HG03571 (cell line): ENCODE results near the gene ARID1B.

ENCODE experiments used
- ATAC-seq: cut with Tn5 transposase; IDR thresholded peaks from one replicate; pipeline ENCODE4 v1.9.1; 2021; ENCODE audit not compliant: unreplicated experiment

The ARID1B gene

GRCh38 chr6:157249826-157250225 is 472.6 kb downstream of the ARID1B start:
- ATAC-seq: no peak

- ATAC-seq: no peak
Measured at GRCh38 chr6:157251586-157252247, 474.5 kb downstream of the ARID1B start.

DNA sequence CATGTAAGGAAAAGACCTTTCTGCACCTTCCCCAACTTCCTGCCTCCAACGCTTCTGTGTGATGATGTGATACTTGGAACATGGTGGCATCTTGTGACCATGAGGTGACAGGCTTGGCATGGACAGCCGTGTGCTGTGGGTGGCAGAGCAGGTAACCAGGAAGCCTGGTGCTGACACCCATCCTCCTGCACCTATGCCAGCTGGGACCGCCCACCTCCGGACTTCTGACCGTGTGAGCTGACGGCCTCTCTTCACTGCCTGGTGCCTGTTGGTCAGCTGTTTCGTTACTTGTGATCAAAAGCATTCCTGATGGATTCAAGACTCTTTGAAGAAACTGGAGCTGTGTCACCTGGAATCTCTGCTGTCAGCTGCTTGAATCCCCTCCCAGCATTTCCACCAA is 475.8 kb downstream of the ARID1B start:
- no peak for ATAC-seq

DNA sequence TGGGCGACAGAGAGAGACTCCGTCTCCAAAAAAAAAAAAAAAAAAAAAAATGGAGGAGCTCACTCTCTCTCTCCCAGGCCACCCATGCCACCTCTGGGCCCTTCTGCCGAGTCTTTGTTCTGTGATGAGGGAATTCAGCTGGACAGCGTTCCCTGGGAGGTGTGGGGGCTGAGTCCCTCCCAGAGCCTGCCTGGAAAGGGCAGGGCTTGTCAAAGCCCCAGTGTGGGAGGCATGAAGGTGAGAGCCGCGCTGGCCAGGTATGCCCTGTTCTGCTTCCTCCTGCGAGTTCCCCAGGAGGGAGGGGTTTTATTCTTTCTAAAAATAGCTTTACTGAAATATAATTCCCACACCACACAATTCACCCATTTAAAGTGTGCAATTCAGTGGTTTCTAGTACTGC is 476.5 kb downstream of the ARID1B start:
- ATAC-seq: no peak

DNA sequence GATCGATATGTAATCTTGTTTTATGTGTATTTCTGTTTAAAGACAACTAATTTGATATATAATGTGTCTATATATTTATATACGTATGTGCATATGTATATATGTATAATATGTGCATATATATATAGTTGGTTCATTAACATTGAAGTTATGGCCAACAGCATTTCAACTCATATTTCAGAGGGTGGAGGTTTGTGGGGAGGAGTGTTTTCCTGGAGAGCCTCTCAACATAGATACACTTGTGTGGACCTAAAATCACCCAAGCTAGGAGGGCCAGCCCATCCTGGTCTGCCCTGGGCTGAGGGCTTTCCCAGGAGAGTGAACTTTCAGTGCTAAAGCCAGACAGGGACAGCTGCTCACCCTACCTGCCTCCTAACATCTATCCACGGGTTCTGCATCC is 477.4 kb downstream of the ARID1B start:
- no peak for ATAC-seq

- no peak for ATAC-seq
Measured at GRCh38 chr6:157255079-157255478, 477.9 kb downstream of the ARID1B start.

DNA sequence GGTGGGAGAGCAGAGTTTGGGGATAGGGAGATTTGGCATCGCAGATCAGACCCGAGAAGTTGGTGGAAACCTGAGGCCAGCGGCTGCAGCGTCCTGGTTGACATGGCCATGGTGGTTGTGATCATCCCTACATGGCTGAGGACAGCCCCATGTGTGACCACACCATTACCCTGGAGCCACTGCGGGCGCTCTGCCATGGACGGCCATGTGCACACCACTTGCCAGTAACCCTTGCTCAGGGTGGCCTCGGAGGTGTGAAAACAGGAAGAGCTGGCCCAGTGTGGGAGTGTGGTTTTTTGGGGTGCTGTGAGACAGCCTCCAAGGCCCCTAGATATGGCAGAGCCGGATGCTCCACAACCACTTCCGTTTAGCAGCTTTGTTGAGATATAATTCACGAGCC is 481.7 kb downstream of the ARID1B start:
- ATAC-seq: no peak

- no peak for ATAC-seq
Measured at GRCh38 chr6:157259443-157259842, 482.3 kb downstream of the ARID1B start.
